ENCODE measurements around the gene ITGB2.

ITGB2 gene

GRCh38 chr21:44867999-44868700, 52.5 kb downstream of the ITGB2 start:
- no peak for DNase-seq (ENCODE audit: low read depth)

- no peak for DNase-seq (ENCODE audit: low read depth)
These were observed 53.2 kb downstream of the ITGB2 start for GRCh38 chr21:44867464-44867863.

DNA sequence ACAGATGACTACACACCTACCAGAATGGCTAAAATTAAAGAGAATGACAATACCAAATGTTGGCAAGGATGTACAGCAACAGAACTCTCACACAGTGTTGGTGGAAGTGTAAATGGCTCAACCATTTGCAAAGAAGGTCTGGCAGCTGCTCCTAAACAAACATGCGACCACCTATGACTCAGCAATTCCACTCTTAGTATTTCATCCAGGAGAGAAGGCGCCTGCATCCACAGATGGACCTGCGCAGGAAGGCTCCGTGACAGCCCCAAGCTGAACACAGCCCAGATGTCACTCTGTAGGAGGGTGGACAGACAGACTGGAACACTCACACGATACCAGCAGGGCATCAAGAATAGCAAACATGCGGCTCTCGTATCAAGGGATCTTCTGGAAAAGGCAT, 53.9 kb downstream of the ITGB2 start:
- DNase-seq (ENCODE audit: low read depth), result peak; percentile 39

DNA sequence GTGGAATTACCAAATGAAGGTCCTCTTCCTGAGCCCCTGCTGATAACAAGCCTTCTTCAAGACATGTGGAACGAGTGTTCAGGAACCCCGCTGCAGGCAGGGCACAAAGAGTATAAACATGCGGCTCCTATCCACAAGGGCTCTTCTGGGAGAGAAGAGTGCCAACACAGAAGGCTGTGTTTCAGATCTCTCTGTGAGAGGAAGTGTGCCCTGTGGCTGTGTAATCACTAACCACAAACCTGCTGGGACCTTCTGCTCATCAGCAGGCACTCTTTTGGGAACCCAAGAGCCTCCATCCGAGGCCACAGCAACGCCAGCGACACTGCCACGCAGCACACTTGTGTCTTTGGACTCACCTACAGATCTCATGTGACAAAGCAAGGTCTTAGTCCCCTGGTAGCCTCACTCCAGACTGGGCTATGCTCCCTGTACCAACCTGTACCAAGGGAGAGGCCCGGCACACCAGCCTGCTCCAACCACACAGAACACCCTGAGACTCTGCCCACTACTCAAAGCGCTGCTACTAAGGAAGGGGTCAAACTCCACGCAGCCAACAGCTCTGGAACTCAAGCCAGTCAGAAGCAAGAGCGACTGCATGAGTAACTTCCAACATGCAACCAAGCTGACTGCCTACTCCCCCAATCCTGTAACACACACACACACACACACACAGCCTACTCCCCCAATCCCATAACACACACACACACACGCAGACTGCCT, 55.0 kb downstream of the ITGB2 start:
- no peak for DNase-seq (ENCODE audit: low read depth)

- DNase-seq (ENCODE audit: low read depth), result no peak
These were observed 57.6 kb downstream of the ITGB2 start for GRCh38 chr21:44862869-44863685.

GRCh38 chr21:44858791-44859190, 61.9 kb downstream of the ITGB2 start:
- no peak for DNase-seq (ENCODE audit: low read depth)

DNA sequence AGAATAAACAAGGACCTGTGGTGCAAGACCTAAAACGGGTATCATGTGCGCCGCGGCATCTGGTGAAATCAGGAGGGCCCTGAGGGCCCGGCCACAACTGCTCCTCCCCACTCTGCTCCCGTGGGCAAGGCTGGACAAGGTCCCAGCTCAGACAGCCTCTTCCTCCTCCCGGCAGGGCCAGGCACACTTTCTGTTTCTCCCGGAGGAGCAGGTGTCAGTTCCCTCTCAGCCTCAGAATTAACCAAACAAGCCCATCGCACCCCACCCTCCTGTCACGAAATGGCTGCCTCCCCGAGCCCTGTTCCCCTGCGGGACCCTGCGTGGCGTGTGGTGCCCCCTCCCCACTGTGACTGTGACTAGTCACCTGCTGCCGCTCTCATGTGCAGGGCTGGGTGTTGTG, 62.4 kb downstream of the ITGB2 start:
- no peak for DNase-seq (ENCODE audit: low read depth)

DNA sequence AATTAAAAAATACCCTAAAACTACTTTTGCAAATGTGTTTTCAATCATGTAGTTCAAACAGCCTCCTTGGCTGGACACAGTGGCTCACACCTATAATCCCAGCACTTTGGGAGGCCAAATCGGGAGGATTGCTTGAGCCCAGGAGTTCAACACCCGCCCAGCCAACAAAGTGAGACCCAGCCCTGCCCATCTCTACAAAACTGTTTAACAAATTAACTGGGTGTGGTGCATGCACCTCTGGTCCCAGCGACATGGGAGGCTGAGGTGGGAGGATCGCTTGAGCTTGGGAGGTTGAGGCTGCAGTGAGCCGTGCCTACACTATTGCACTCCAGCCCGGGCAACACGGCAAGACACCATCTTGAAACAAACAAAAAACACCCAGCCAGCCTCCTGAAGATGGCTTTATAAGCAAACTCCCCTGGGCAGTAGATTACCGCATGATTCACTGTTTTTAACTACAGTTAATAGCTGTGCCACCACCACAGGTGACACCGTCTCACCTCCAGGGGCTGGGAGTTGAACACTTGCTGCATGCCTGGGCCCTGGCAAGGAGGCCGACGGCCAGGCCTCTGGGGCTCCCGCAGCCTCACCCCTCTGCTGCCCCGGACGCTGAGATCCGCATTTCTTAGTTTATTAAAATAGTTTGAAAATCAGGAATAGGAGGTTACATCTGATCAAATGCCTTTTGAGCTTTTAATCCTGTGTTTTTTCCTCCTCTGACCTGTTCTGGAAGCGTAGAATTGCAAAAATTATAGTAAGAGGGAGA, 63.4 kb downstream of the ITGB2 start:
- DNase-seq (ENCODE audit: low read depth), result no peak

DNA sequence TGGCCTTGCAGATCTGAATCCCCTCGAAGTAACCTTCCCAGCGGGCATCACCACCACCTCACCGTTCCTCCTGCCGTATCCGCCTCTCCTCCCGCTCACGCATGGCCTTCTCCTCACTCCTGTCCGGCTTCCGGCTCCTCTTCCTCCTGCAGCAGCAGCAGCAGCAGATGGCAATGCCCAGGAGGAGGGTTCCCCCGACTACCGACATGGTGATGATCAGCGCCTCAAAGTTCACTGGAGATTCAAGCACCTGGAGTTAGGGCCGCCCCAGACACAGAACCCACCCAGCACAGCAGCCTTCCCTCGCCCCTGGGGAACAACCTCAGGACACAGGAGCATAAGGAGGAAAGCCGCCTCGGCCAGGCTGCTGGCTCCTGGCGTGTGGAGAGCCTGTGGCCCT, 64.6 kb downstream of the ITGB2 start:
- DNase-seq (ENCODE audit: low read depth), result no peak

DNA sequence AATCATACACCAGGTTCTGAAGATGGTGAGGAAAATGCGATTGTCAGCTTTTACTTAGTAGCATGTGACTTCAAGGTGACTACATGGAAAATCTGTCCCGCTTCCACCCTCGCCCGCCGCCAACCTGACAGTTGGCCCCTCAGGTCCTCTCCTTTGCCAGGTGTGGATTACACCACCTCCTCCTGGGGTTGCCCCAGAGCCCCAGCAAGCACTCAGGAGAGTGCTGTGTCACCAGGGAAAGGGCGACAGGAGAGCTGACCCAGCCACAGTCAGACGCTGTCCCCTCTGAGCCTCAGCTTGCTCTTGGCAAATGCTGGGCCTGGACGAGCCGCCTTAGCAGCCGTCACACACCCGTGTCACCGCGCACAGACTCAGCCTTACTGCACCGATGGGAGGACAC, 65.1 kb downstream of the ITGB2 start:
- no peak for DNase-seq (ENCODE audit: low read depth)

DNA sequence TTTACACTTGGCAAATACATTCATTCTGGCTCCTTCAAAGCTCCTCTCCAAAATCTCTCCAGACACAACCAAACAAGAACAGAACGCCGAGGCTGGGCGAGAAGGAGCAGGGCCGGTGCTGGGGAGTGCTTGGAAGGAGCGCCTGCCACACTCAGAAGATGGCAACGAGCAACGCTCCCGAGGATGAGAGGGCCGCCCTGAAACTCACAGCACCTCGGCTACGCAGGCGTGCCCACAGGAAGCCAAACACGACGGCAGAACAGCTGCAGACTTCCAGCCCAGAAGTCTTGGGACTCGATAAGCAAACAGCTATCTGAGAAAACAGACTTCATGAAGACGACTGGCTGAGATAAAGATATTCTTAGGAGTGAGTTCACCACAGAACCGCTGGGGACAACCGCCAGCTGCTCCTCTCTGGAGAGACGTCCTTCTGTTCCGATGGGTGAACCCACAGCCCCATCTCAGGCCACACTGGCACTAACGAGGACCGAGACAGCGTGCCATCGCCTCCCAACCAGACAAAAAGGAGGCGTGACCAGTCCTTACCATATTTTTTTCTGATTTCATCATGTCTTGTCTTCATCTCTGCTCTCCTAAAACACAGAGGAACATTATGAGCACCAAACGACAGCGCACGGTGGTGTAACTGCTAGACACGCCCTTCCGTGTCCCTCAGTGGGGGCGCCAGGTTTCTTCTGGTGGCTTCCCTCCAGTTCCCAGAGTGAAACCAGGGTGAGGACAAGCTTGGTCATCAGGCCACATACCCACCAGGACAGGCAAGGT, 65.8 kb downstream of the ITGB2 start:
- DNase-seq (ENCODE audit: low read depth), result no peak

DNA sequence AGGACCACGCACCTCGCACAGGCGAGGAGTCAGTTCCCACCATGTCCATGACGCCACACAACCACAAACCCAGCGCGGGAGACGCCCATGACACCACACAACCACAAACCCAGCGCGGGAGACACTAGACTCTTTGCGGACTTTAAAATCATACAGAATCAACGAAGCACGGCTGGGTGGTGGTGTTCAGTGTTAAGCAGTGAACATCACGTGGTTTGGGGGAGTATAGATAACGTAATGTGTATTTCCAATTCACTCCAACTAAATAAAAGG, 66.4 kb downstream of the ITGB2 start:
- no peak for DNase-seq (ENCODE audit: low read depth)

DNA sequence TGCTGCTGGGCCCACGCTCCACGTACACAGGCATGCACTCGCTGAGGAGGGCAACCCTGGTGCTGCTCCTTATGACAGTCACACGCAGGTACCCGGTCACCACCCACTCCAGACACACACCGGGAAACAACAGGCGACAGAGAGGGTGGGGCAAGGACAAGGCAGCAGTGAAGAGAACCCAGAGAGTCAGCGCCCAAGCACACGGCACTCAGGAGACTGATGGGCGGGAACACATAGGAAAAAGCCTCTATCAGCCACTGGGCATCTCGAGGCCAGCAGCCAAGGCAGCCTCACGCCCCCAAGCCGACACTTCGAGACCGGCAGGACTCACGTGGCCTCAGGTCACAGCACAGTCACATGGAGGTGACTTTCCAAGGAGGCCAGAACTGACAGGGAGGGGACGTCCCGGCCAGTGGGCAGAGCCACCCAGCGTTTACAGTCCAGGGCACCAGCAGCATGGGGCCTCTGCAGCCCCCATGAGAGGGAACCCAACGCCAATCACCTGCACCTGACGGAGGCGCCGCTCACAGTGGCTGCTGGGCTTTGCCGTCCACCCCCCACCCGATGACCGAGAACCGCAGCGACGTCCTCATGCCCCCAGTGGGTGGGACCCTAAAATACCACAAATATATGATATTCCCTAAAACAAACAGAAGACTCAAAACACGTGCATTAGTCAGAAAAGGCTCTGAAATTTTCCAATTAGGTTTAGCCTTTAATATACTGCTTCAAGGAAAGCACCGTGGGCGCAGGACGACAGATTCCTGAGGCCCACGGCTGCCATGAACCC, 66.9 kb downstream of the ITGB2 start:
- no peak for DNase-seq (ENCODE audit: low read depth)

DNA sequence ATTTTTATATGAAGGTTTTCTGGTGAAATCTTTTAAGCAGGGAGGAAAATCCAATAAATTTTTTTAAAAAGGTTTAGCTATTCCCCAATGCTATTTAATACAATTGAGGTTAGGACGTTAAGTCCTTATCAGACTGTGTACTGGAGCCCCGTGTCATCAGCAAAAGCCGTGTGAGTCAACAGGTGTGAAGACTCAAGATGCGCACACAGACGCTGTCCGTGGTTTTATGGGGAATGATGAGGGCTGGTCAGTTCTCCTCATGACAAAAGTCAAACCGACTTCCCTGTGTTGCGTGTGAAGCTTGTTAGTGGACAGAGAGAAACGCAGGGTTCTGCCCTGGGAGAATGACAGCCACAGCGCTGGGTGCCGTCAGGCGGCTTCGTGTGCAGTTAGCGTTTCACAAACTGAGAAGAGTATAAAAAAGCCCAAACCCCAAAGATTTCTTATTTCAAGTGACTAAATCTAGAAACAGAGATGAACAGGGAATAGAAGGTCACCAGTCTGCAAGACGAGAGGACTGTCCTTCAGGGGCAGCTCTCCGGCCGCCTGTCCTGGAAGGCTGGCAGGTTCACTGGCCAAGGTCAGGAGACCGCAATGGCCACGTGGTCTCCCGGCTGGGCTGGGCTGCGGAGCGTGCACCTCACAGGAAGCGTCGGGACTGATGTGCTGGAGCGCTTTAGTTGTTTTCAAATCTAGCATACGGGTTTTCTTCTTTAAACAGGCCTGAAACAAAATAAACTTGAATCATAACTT, 69.6 kb downstream of the ITGB2 start:
- DNase-seq (ENCODE audit: low read depth), result no peak

DNA sequence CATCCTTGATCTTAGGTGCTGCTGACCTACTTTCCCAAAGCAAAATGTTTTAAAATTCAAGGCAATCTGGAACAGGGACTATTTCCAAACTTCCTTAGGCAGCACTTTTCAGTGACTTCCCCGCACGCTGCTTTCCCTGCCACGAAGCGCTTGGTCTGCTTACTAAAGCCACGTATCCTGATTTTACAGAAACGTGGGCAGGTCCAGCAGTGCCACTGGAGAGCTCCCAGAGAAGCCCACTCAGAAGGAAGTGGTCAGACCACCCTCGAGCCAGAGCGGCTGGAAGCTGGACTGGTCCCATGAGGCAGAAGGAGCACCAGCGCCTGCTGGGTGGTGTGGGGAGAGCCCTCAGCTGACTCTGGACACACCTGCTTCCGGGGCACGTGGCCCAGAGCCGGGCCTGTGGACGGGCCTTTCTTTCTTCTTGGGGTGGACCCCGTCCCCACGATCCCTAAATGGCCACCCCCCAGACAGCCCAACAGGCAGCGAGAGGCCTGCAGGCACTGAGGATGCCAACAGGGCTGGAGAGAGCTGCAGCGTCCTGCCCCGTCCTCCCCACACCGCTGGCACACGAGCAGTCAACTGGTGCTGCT, 70.4 kb downstream of the ITGB2 start:
- no peak for DNase-seq (ENCODE audit: low read depth)

DNA sequence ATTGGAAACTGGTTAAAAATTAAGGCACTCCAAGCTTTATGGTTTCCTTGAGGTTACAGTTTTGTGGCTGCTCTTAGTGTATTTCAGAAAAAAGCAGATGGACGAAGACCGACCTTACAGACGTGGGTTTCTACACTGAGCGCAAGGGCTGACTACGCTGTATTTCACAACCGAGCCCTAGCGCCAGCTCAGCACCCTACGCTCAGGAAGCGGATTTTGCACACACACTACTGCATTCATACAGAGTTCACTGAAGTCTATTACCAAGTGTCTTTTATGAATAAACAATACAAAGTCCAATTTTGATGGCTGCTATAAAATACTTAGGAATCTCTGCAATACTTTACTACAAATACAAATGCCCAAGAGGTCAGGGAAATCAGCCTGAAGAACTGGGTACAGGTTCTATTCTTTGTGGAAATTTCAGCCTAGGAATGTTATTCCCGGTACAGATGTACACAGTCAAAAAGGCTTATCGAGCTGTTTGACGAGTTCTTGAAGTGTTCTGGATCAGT, 71.0 kb downstream of the ITGB2 start:
- no peak for DNase-seq (ENCODE audit: low read depth)

DNA sequence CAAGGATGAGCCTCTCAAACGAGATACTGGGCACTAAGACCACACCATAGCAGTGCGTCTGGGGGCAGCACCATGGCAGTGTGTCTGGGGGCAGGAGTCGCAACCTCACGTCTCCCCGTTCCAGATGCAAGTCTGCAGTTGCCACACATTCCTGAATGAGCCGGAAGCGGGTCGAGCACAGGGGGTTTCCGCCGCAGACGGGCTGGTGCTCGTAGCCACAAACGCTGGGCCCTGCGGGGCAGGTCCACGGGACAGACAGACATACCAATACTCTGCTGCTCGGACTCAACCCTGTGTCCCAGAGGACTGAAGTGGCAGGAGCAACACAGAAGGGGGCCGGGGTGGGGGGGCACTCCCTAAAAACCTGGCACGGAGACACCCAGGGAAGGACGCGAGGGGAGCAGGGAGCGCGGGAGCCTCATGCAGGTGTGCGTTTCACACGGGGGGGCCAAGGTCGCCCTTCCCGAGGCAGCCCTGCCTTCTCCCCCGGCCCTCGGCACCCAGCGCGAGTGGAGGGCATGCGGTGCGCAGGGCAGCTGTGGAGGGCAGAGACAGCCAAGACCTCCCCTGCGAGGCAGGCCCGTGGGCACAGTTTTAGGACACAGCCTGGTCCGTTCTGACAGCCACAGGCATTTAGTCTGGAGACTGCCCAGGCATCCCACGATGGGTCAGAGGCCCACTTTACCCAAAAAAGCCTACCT, 71.7 kb downstream of the ITGB2 start:
- no peak for DNase-seq (ENCODE audit: low read depth)

DNA sequence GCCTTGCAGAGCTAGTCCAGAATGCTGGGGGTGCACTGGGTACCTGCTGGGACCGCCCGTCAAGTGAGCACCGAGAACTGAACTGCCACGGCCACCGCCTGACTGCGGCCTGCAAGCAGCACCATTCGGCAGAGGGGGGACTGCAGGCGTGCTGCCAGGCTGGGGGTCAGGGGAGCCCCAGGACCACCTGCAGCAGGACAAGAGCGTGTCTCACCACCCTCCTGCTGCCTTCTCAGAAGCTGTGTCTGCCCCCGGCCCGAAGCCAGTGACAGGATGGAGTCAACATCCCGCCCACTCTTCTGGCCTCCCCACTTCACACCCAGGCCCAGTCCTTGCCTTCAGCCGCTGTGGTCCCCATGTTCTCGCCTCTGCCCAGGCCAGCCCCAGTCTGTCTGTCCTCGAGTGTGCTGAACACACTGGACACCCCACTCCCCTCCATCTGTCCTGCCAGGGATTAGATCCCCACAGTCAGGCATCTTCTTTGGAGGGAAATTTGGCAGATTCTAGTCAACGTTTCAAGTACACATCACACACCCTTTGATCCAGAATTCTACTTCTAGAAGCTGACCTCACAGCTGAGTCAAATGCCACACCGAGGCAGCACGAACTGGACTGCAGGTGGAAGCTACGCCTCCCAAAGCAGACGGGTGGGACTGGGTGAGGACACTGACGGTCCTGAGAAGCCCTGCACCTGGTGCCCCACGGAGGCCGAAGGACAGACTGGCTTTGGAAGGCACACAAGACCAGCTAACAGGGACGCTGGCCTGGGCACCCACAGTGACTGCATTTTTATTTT, 73.2 kb downstream of the ITGB2 start:
- DNase-seq (ENCODE audit: low read depth), result no peak
